DOHH2 (cell line): ENCODE data around the gene IL9.

Experiments used
- CTCF ChIP-seq: fragments of 200-600 bp; sonication (generic); IDR thresholded peaks from one replicate; pipeline ENCODE4 v1.5.1; 2014; ENCODE audit warnings: antibody characterized with exemption, mild to moderate bottlenecking, low read depth, low read length; ENCODE audit not compliant: poor library complexity, severe bottlenecking
- EZH2phosphoT487 ChIP-seq: fragments of 200-600 bp; sonication (generic); IDR thresholded peaks from 2 replicates; pipeline ENCODE4 v1.6.1; 2017; ENCODE audit warnings: borderline replicate concordance, mild to moderate bottlenecking, antibody characterized with exemption, low read length, moderate library complexity, mixed read lengths

- TF ChIP-seq CTCF, result no peak
- no peak for TF ChIP-seq EZH2phosphoT487
These were observed 43.5 kb downstream of the IL9 start for GRCh38 chr5:135851915-135852845.
